ENCODE measurements around the gene TPRN.

TPRN gene

DNA sequence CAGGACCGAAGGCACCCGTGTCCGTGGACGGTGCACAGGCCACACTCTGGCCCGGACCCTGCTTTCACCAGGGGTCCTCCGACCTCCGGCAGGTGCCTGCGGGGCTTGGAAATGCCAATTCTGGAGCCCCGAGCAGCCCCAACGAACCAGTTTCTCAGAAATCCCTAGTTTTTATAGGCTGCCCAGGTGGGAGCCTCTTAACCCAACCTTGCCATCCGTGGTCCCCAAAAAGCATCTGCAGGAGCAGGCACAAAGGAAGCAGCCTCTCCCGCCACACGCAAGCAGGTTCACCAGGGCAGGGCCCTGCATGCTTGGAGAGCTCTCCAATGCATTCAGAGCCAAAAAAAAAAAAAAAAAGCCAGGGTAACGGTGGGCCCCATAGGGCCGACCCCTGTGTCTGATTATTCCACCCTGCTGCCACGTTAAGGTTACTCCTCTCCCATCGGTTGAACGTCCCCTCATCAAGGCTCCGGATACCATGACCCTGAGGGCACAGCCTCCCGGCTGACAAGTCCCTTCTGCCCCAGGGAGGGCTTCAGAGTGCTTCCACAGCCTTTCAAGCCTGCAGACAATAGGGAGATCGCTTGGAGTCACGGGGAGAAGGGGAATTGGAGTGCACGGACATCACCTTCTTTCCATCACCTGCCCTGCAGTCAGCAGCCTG is 796 bp upstream of the TPRN start:
- H3K27ac Mint-ChIP-seq, result peak overlapping the region; percentile 68
- H3K4me3 Mint-ChIP-seq, result peak overlapping the region; percentile 84
- peaks cover 49% of the 10 kb centered on the region for H3K4me1 Mint-ChIP-seq
- no peaks in the 10 kb centered on the region for H3K36me3 Mint-ChIP-seq (ENCODE audit: low read depth)
- no peaks in the 10 kb centered on the region for H3K27me3 Mint-ChIP-seq (ENCODE audit: low read depth, poor library complexity)
- no peak for DNase-seq
- no peaks in the 10 kb centered on the region for H3K9me3 Mint-ChIP-seq
- TF ChIP-seq, protein P1, sequence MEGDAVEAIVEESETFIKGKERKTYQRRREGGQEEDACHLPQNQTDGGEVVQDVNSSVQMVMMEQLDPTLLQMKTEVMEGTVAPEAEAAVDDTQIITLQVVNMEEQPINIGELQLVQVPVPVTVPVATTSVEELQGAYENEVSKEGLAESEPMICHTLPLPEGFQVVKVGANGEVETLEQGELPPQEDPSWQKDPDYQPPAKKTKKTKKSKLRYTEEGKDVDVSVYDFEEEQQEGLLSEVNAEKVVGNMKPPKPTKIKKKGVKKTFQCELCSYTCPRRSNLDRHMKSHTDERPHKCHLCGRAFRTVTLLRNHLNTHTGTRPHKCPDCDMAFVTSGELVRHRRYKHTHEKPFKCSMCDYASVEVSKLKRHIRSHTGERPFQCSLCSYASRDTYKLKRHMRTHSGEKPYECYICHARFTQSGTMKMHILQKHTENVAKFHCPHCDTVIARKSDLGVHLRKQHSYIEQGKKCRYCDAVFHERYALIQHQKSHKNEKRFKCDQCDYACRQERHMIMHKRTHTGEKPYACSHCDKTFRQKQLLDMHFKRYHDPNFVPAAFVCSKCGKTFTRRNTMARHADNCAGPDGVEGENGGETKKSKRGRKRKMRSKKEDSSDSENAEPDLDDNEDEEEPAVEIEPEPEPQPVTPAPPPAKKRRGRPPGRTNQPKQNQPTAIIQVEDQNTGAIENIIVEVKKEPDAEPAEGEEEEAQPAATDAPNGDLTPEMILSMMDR (IDR thresholded peaks at IDR 0.05), result no peak

GRCh38 chr9:137199411-137200121 is 975 bp downstream of the TPRN start:
- no peak overlapping the region for H3K27ac Mint-ChIP-seq
- peaks cover 38% of the 10 kb centered on the region for H3K4me1 Mint-ChIP-seq
- TF ChIP-seq, protein P1 (IDR thresholded peaks at IDR 0.05), result no peak
- DNase-seq, result peak; percentile 41
- H3K9me3 Mint-ChIP-seq, result no peaks in the 10 kb centered on the region
- H3K36me3 Mint-ChIP-seq (ENCODE audit: low read depth), result no peaks in the 10 kb centered on the region
- H3K27me3 Mint-ChIP-seq (ENCODE audit: low read depth, poor library complexity), result no peaks in the 10 kb centered on the region
- peak overlapping the region; percentile 83 for H3K4me3 Mint-ChIP-seq

DNA sequence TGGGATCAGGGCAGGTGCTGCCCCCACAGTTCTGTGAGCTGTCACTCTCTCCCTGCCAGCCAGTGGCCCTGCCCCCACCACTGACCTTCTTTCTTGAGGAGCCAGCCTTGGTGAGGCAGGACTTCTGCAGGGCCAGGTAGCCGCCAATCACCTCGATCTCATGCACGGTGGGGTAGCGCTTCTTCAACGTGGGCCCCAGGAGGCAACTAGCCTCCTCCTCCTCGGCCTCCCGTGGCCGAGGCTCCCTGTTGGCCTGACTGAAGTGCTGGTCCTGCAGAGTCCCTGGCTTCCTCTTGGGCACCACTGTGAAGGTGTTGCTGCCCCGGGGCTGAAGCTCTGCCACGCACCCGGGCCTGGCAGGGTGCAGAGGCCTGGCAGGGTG is 1.6 kb downstream of the TPRN start:
- Mint-ChIP-seq H3K27me3 (ENCODE audit: low read depth, poor library complexity) (no peaks in the 10 kb centered on the region), H3K4me3 (peak overlapping the region; percentile 34), H3K27ac (no peak overlapping the region), H3K9me3 (no peaks in the 10 kb centered on the region), H3K36me3 (ENCODE audit: low read depth) (no peaks in the 10 kb centered on the region), H3K4me1 (peaks cover 31% of the 10 kb centered on the region)
- TF ChIP-seq, protein P1 (IDR thresholded peaks at IDR 0.05), result no peak
- no peak for DNase-seq

DNA sequence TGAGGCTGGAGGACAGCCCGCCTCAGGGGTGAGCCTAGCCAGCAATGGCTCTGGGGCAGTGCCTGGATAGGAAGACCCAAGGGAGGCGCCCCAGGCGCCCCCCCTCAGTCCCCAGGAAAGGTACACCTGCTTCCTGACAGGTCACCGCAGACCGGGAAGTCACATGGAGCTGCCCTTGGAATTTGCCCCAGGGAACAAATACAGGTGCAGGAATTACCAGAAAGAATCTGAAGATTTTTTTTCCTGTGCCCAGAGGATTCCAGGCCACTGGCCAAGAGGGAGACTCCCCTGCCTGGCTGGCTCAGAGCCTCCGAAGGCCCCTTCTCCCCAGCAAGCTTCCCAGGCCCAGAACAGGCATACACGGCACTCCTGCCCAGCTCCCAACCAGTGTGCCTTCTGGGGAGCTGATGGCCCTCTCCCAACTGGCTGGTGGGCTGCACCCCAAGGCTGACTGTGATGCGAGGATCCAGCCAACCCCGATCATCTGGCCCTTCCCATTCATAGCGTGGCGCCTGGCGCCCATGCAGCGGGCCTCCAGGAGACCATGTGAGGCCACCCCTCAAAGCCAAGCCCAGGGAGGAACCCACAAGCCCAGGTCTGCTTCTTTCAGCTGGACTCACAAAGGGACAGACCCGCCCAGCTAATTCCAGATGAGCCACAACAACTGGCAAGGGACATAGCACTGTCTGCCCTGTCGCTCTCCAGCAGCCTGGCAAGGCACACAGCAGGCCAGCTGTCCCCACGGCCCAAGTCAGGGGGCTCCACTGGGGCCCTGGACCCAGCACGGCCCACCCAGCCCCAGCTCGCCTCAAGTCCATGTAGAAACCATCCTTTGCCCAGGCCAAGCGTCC is 2.3 kb downstream of the TPRN start:
- Mint-ChIP-seq H3K4me1 (peaks cover 29% of the 10 kb centered on the region), H3K9me3 (no peaks in the 10 kb centered on the region), H3K4me3 (peak overlapping the region; percentile 34), H3K36me3 (ENCODE audit: low read depth) (no peaks in the 10 kb centered on the region), H3K27ac (no peak overlapping the region), H3K27me3 (ENCODE audit: low read depth, poor library complexity) (no peaks in the 10 kb centered on the region)
- TF ChIP-seq, protein P1 (IDR thresholded peaks at IDR 0.05), result no peak
- DNase-seq, result no peak

GRCh38 chr9:137195525-137196220 is 4.9 kb downstream of the TPRN start:
- no peak for DNase-seq
- no peak overlapping the region for H3K4me3 Mint-ChIP-seq
- TF ChIP-seq, protein P1 (IDR thresholded peaks at IDR 0.05), result no peak
- peaks cover 3% of the 10 kb centered on the region for H3K36me3 Mint-ChIP-seq (ENCODE audit: low read depth)
- H3K4me1 Mint-ChIP-seq, result peaks cover 12% of the 10 kb centered on the region
- no peaks in the 10 kb centered on the region for H3K27me3 Mint-ChIP-seq (ENCODE audit: low read depth, poor library complexity)
- no peaks in the 10 kb centered on the region for H3K9me3 Mint-ChIP-seq
- peak overlapping the region; percentile 57 for H3K27ac Mint-ChIP-seq
